A673 (cell line): ENCODE data around the gene ABO.

Source experiments
- EZH2 ChIP-seq: fragments of 200-600 bp; sonication (generic); IDR thresholded peaks from 2 replicates; pipeline ENCODE4 v1.6.1; 2017; ENCODE audit warnings: borderline replicate concordance, low read depth, mild to moderate bottlenecking, mixed read lengths, antibody characterized with exemption, low read length; ENCODE audit not compliant: poor library complexity, severe bottlenecking
- TF ChIP-seq, protein P1 (sequence below): fragments of 300-800, 200-600 bp; sonication (generic); conservative IDR thresholded peaks from 2 replicates; pipeline ENCODE4 v1.5.1; 2017; ENCODE audit warnings: low read depth, mild to moderate bottlenecking, antibody characterized with exemption, low read length, moderate library complexity, mixed read lengths

DNA sequence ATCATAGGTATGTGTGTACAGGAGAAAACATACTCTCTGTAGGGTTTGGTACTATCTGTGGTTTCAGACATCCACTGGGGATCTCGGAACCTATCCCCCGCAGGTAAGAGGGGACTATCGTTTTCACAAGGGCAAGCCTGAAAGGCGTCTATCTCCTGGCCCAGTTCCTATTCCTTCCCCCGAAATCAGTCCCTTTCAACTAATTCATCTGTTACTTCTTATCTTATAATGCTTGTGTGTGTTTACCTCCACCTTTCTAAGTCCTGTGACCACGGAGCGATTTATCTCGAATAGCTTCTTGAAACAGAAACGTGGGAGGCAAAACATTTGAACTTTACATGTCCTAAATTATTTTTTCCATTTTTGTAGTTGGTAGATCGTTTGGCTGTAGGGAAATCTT is 11.4 kb downstream of the ABO start:
- TF ChIP-seq, protein P1, sequence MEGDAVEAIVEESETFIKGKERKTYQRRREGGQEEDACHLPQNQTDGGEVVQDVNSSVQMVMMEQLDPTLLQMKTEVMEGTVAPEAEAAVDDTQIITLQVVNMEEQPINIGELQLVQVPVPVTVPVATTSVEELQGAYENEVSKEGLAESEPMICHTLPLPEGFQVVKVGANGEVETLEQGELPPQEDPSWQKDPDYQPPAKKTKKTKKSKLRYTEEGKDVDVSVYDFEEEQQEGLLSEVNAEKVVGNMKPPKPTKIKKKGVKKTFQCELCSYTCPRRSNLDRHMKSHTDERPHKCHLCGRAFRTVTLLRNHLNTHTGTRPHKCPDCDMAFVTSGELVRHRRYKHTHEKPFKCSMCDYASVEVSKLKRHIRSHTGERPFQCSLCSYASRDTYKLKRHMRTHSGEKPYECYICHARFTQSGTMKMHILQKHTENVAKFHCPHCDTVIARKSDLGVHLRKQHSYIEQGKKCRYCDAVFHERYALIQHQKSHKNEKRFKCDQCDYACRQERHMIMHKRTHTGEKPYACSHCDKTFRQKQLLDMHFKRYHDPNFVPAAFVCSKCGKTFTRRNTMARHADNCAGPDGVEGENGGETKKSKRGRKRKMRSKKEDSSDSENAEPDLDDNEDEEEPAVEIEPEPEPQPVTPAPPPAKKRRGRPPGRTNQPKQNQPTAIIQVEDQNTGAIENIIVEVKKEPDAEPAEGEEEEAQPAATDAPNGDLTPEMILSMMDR, result no peak
- no peak for TF ChIP-seq EZH2
